Measurements from ENCODE around the gene CDH13. TPM values are rescaled to one million over a fixed set of nuclear protein-coding genes. Genes with fewer than 3 reads are reported as not detected.

The CDH13 gene
- total and polyA plus RNA-seq, 2 donors (not counting 3 experiments of a cell fraction or from before 2014, with no cell fraction given): 96.6 to 124 TPM

- intact Hi-C loops (cut with micrococcal nuclease): no loop called here
- dilution Hi-C loops (cut with MboI; ENCODE audit: extremely low pct_ligation_motif_present, low sequenced_read_pairs): no loop called here
- H3K27me3 ChIP-seq (ENCODE audit: control insufficient read depth in 2 of 2, insufficient read depth in 2 of 2, low read length in 2 of 2): no peaks in the 10 kb centered on the region
- H3K9me3 ChIP-seq (replicated peaks; ENCODE audit: control insufficient read depth, insufficient read depth, low read length): no peaks in the 10 kb centered on the region
- no peak overlapping the region for H3K4me3 ChIP-seq (replicated peaks in 1 of 3; ENCODE audit: insufficient read depth in 1 of 3, low read depth in 1 of 3, low read length in 3 of 3)
- TF ChIP-seq EZH2 (IDR thresholded peaks at IDR 0.05; ENCODE audit: borderline replicate concordance, low read depth, low read length, severe bottlenecking) (no peak), CTCF (IDR thresholded peaks at IDR 0.05; ENCODE audit: extremely low read depth in 1 of 2, insufficient read depth in 1 of 2, low read depth in 1 of 2, low read length in 2 of 2) (no peak), MYC (IDR thresholded peaks at IDR 0.05; ENCODE audit: low read depth, low read length) (no peak), FOS (IDR thresholded peaks at IDR 0.05; ENCODE audit: borderline replicate concordance, insufficient read depth, low read length) (no peak), POLR2AphosphoS5 (IDR thresholded peaks at IDR 0.05; ENCODE audit: insufficient read depth, low read depth, low read length) (no peak), GATA2 (IDR thresholded peaks at IDR 0.05; ENCODE audit: insufficient read depth, insufficient read length, low read depth, low read length) (no peak), MAX (IDR thresholded peaks at IDR 0.05; ENCODE audit: insufficient read depth, insufficient read length) (no peak), JUN (IDR thresholded peaks at IDR 0.05; ENCODE audit: borderline replicate concordance, insufficient read depth, insufficient read length, low read depth) (no peak), POLR2A (IDR thresholded peaks at IDR 0.05; ENCODE audit: low read depth, low read length) (no peak)
- no peaks in the 10 kb centered on the region for H3K9me1 ChIP-seq (replicated peaks; ENCODE audit: control insufficient read depth, extremely low read depth, insufficient read depth, low read length)
- no peak overlapping the region for H3K9ac ChIP-seq (replicated peaks; ENCODE audit: extremely low read depth, insufficient read depth, low read length)
- no peak overlapping the region for H3K4me2 ChIP-seq (ENCODE audit: insufficient read depth, low read length)
- ChIA-PET POLR2A (no interaction called here), CTCF (no interaction called here)
- FAIRE-seq: no peak
- no TSS peak for BruUV-seq (replicated peaks)
- H3K36me3 ChIP-seq (ENCODE audit: control insufficient read depth in 2 of 2, extremely low read depth in 1 of 2, insufficient read depth in 2 of 2, low read length in 2 of 2): no peaks in the 10 kb centered on the region
- no peak overlapping the region for H3K27ac ChIP-seq (ENCODE audit: insufficient read depth, low read depth, low read length)
- no peaks in the 10 kb centered on the region for H3K4me1 ChIP-seq (ENCODE audit: control insufficient read depth, extremely low read depth, insufficient read depth, low read length)
- H4K20me1 ChIP-seq (replicated peaks; ENCODE audit: control insufficient read depth, extremely low read depth, insufficient read depth, low read length): no peaks in the 10 kb centered on the region
- H2AFZ ChIP-seq (ENCODE audit: low read depth, low read length): no peak overlapping the region
- H3K79me2 ChIP-seq (ENCODE audit: control insufficient read depth, insufficient read depth, low read length): no peaks in the 10 kb centered on the region
- no peak for DNase-seq (ENCODE audit: low read depth, low spot score)
Measured at GRCh38 chr16:83494459-83494858, 867.7 kb downstream of the CDH13 start.

Measured in endothelial cell of umbilical vein (primary cell).